ENCODE measurements around the gene COPB1. TPM values are rescaled to one million over a fixed set of nuclear protein-coding genes. Genes with fewer than 3 reads are reported as not detected.

Gene COPB1
- total RNA-seq, 1 donor = 369 TPM

DNA sequence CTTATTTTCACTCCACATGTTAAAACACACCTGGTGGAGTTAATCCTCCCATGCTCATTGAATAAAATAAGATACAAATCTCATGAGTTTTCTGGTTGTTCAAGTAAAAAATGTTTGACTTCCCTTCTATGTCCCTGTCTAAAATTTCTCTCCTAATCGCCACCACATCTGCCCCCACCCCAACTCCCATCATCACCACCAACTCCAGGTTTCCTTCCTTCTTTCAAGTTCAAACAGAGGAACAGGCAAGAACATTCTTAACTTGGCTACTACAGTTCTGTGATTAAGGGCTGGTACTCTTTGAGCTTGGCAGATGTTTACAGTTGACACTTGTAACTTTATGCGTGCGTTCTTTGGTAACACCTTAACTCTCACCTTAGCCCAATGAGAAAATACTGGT lies 29.7 kb upstream of the COPB1 start:
- DNase-seq (ENCODE audit: low read depth) = no peak
- no peak overlapping the region for H3K4me3 ChIP-seq (ENCODE audit: low read depth, low read length)
- TF ChIP-seq, protein P1, sequence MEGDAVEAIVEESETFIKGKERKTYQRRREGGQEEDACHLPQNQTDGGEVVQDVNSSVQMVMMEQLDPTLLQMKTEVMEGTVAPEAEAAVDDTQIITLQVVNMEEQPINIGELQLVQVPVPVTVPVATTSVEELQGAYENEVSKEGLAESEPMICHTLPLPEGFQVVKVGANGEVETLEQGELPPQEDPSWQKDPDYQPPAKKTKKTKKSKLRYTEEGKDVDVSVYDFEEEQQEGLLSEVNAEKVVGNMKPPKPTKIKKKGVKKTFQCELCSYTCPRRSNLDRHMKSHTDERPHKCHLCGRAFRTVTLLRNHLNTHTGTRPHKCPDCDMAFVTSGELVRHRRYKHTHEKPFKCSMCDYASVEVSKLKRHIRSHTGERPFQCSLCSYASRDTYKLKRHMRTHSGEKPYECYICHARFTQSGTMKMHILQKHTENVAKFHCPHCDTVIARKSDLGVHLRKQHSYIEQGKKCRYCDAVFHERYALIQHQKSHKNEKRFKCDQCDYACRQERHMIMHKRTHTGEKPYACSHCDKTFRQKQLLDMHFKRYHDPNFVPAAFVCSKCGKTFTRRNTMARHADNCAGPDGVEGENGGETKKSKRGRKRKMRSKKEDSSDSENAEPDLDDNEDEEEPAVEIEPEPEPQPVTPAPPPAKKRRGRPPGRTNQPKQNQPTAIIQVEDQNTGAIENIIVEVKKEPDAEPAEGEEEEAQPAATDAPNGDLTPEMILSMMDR (IDR thresholded peaks at IDR 0.05; ENCODE audit: insufficient read depth, low read depth, low read length) = no peak

DNA sequence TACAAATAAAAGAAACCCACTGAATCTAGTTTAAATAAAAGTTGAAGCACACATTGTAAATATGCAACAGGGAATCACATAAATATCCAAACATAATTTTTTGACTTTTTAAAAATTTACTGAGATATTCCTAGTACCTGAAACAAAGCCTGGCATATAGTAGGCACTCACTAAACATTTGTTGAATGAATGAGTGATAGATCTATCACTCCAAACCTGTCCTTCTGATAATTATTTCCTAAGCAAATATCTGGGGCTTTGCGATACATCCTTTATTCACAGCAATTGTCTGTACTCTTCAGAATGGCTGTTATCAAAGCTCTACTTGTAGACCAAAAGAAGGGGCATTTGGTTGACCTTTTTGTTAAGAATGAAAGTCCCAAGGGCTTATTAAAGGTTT lies 23.2 kb upstream of the COPB1 start:
- TF ChIP-seq, protein P1 (IDR thresholded peaks at IDR 0.05; ENCODE audit: insufficient read depth, low read depth, low read length) = no peak
- no peak for DNase-seq (ENCODE audit: low read depth)
- no peak overlapping the region for H3K4me3 ChIP-seq (ENCODE audit: low read depth, low read length)

DNA sequence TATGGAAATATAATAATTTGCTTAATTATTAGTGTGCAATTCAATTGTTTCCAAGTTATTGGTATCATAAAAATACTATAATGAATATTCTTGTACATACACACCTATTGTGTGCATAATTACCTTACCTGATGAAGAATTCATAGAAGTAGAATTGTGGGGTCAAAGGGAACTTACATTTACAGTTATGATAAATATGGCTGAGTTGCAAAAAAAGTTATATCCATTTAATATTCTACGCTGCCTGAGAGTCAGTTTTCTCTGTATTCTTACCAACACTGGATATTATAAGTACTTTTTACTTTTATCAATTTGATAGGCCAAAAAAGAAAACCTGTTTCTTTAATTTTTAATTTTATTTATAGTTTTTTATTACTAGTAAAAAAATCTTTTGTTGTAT lies 22.6 kb upstream of the COPB1 start:
- TF ChIP-seq, protein P1 (IDR thresholded peaks at IDR 0.05; ENCODE audit: insufficient read depth, low read depth, low read length) = no peak
- H3K4me3 ChIP-seq (ENCODE audit: low read depth, low read length) = no peak overlapping the region
- DNase-seq (ENCODE audit: low read depth) = no peak

DNA sequence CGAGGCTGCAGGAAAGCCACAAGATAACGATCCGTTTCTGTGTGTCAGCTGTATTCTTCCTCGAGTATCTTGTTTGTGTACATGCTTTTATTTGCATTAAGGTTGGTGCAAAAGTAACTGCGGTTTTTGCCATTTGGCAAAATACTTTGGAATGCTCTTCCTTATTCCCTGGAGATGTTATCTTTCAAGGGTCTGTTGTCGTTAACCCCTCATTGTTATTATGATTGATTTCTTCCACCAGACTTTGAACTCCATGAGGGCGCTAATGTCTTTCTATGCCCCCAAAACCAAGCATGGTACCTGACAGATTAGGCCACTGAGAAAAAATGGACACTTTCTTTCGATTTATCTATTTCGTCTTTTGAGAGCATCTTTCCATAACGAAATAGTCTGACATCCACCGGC lies 21.1 kb upstream of the COPB1 start:
- DNase-seq (ENCODE audit: low read depth) = no peak
- TF ChIP-seq, protein P1 (IDR thresholded peaks at IDR 0.05; ENCODE audit: insufficient read depth, low read depth, low read length) = no peak
- H3K4me3 ChIP-seq (ENCODE audit: low read depth, low read length) = peak overlapping the region; percentile 91

DNA sequence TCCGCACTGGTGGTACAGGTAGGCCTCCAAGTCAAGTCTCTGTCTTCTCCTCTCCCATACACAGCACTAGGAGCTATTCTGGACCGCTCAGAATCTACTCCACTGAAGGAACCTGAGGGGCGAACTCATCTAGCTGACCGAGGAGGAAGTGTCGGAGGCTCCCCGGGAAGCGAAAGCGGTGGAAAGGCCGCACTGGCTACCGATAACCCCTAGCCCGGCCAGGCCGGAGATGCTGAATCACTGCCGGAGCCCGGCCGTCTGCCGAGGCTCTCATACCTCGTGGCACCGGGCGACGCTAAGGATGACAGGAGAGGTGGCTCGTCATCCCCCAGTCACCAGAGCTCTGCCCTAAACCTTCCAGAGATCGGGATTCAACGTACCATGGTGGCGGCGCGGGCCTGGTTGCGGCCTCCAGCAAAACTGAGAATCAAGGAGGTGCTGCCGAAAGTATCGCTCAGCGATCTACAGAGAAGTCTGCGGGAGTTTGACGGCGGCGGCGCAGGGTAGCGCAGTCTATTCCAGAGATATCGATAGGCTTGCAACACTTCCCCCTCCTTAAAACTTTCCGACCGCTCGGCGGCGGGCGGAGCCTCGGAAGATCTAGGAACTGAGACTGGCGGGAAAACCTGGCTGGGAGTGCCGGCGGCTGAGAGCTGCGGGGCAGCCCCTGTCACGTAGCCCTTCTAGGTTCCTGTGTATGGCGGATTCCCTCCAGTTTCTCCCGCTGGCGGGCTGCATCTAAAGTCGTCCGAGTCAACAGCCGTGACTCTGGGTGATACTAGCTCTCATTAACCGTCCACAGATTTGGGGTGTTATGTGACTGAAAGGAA lies 20.5 kb upstream of the COPB1 start, which contains the start of gene PSMA1:
Gene PSMA1, minus strand, starts transcription at position 470 of the 830 bp plus-strand sequence. Its CDS starts 87 bp downstream, at position 383.
- peak; percentile 97 for DNase-seq (ENCODE audit: low read depth)
- H3K4me3 ChIP-seq (ENCODE audit: low read depth, low read length) = peak within 1 kb of the TSS; percentile 91
- TF ChIP-seq, protein P1 (IDR thresholded peaks at IDR 0.05; ENCODE audit: insufficient read depth, low read depth, low read length) = peak; percentile 27

DNA sequence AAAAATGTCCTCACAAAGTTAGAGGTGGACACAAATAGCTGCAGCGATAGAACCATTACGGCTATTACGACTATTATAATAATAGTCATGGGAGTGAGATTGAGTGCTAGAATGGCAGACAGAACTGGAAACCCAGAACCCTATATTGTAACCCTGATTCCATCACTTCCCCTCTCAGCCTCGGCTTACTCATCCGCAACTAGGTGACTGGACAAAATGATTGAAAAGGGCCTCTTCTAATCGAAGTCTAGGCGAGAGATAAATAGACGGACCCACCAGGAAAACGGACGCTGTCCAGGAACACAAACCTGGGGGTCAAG lies 19.9 kb upstream of the COPB1 start:
- H3K4me3 ChIP-seq (ENCODE audit: low read depth, low read length) = peak overlapping the region; percentile 91
- TF ChIP-seq, protein P1 (IDR thresholded peaks at IDR 0.05; ENCODE audit: insufficient read depth, low read depth, low read length) = no peak
- no peak for DNase-seq (ENCODE audit: low read depth)
